ENCODE measurements around the gene AURKAIP1.
"Not testable (repeated sequence)": the region's sequence is repeated elsewhere in the genome, so short reads cannot be mapped to it uniquely, and the experiment has no call there.

AURKAIP1 gene

GRCh38 chr1:1370094-1370493, 4.9 kb downstream of the AURKAIP1 start:
- not testable (repeated sequence) for H3K18ac ChIP-seq (ENCODE audit: low read length); DNase-seq; H3K9ac ChIP-seq (ENCODE audit: low read length); H3K23ac ChIP-seq (ENCODE audit: low read length); H4K8ac ChIP-seq (ENCODE audit: low read depth, low read length); H3K79me1 ChIP-seq (ENCODE audit: low read length); H3K4ac ChIP-seq (ENCODE audit: low read depth, low read length); H4K91ac ChIP-seq (ENCODE audit: low read depth, low read length); H3K14ac ChIP-seq (ENCODE audit: low read length); H3K4me3 ChIP-seq (ENCODE audit: low read depth, low read length); H3K27me3 ChIP-seq (ENCODE audit: insufficient read depth, low read length); H2AK5ac ChIP-seq (ENCODE audit: low read length); H3K27ac ChIP-seq (ENCODE audit: low read depth, low read length); H2AFZ ChIP-seq (ENCODE audit: insufficient read depth, low read length, poor library complexity); H3K4me1 ChIP-seq (ENCODE audit: control insufficient read depth in 1 of 2, insufficient read depth in 2 of 2, low read length in 2 of 2); H3K4me2 ChIP-seq (ENCODE audit: low read length); H4K12ac ChIP-seq (ENCODE audit: low read depth, low read length); H2BK12ac ChIP-seq (ENCODE audit: low read length); H2BK5ac ChIP-seq (ENCODE audit: low read depth, low read length, poor library complexity); H2BK120ac ChIP-seq (ENCODE audit: insufficient read depth, low read length, poor library complexity)
- Histone ChIP-seq H3K79me2 (ENCODE audit: control insufficient read depth, insufficient read depth, low read length, poor library complexity) (peaks cover 13% of the 10 kb centered on the region), H3K36me3 (ENCODE audit: control insufficient read depth in 1 of 2, insufficient read depth in 2 of 2, low read length in 2 of 2) (peaks cover 21 to 22% of the 10 kb centered on the region in 2 experiments), H3K9me3 (ENCODE audit: insufficient read depth, low read depth, low read length) (peaks cover 10% of the 10 kb centered on the region)
- no CpG with 5 or more reads among the region's 14 CpGs for WGBS (ENCODE audit: extremely low coverage, insufficient coverage, insufficient read length)

- Histone ChIP-seq H3K9me3 (ENCODE audit: insufficient read depth, low read depth, low read length) (peaks cover 10% of the 10 kb centered on the region), H3K79me1 (ENCODE audit: low read length) (no peaks in the 10 kb centered on the region), H3K4ac (ENCODE audit: low read depth, low read length) (no peak overlapping the region), H2BK120ac (ENCODE audit: insufficient read depth, low read length, poor library complexity) (no peak overlapping the region), H3K9ac (ENCODE audit: low read length) (no peak overlapping the region), H2AFZ (ENCODE audit: insufficient read depth, low read length, poor library complexity) (no peak overlapping the region), H3K4me3 (ENCODE audit: low read depth, low read length) (no peak overlapping the region), H3K18ac (ENCODE audit: low read length) (no peak overlapping the region), H3K4me1 (ENCODE audit: control insufficient read depth in 1 of 2, insufficient read depth in 2 of 2, low read length in 2 of 2) (no peaks in the 10 kb centered on the region), H3K36me3 (ENCODE audit: control insufficient read depth in 1 of 2, insufficient read depth in 2 of 2, low read length in 2 of 2) (peaks cover 6% of the 10 kb centered on the region in 2 experiments), H2BK12ac (ENCODE audit: low read length) (no peak overlapping the region), H3K14ac (ENCODE audit: low read length) (no peak overlapping the region), H3K23ac (ENCODE audit: low read length) (peak overlapping the region; percentile 8), H4K12ac (ENCODE audit: low read depth, low read length) (no peak overlapping the region), H4K91ac (ENCODE audit: low read depth, low read length) (no peak overlapping the region), H3K27me3 (ENCODE audit: insufficient read depth, low read length) (no peaks in the 10 kb centered on the region), H2BK5ac (ENCODE audit: low read depth, low read length, poor library complexity) (no peak overlapping the region), H3K4me2 (ENCODE audit: low read length) (no peak overlapping the region), H4K8ac (ENCODE audit: low read depth, low read length) (no peak overlapping the region), H3K27ac (ENCODE audit: low read depth, low read length) (no peak overlapping the region), H2AK5ac (ENCODE audit: low read length) (no peak overlapping the region), H3K79me2 (ENCODE audit: control insufficient read depth, insufficient read depth, low read length, poor library complexity) (no peaks in the 10 kb centered on the region)
- WGBS (ENCODE audit: extremely low coverage, insufficient coverage, insufficient read length), result 100% methylated on average over 5 of the region's 5 CpGs
- no peak for DNase-seq
These were observed 7.7 kb downstream of the AURKAIP1 start for GRCh38 chr1:1367315-1367714.

- DNase-seq, result no peak
- 100% methylated on average over 3 of the region's 3 CpGs for WGBS (ENCODE audit: extremely low coverage, insufficient coverage, insufficient read length)
- H3K4me3 ChIP-seq (ENCODE audit: low read depth, low read length), result no peak overlapping the region
These were observed 8.3 kb downstream of the AURKAIP1 start for GRCh38 chr1:1366699-1367066.

GRCh38 chr1:1365875-1366698, 8.9 kb downstream of the AURKAIP1 start:
- Histone ChIP-seq H3K79me2 (ENCODE audit: control insufficient read depth, insufficient read depth, low read length, poor library complexity) (peaks cover under 1% of the 10 kb centered on the region), H2BK12ac (ENCODE audit: low read length) (no peak overlapping the region), H2BK5ac (ENCODE audit: low read depth, low read length, poor library complexity) (no peak overlapping the region), H3K4me3 (ENCODE audit: low read depth, low read length) (no peak overlapping the region), H2BK120ac (ENCODE audit: insufficient read depth, low read length, poor library complexity) (no peak overlapping the region), H3K9ac (ENCODE audit: low read length) (no peak overlapping the region), H3K79me1 (ENCODE audit: low read length) (peaks cover 9% of the 10 kb centered on the region), H2AFZ (ENCODE audit: insufficient read depth, low read length, poor library complexity) (no peak overlapping the region), H3K27ac (ENCODE audit: low read depth, low read length) (no peak overlapping the region), H3K27me3 (ENCODE audit: insufficient read depth, low read length) (no peaks in the 10 kb centered on the region), H4K12ac (ENCODE audit: low read depth, low read length) (no peak overlapping the region), H2AK5ac (ENCODE audit: low read length) (no peak overlapping the region), H3K4me2 (ENCODE audit: low read length) (no peak overlapping the region), H3K4ac (ENCODE audit: low read depth, low read length) (no peak overlapping the region), H3K36me3 (ENCODE audit: control insufficient read depth in 1 of 2, insufficient read depth in 2 of 2, low read length in 2 of 2) (no peaks in the 10 kb centered on the region), H3K9me3 (ENCODE audit: insufficient read depth, low read depth, low read length) (peaks cover 10% of the 10 kb centered on the region), H3K4me1 (ENCODE audit: control insufficient read depth in 1 of 2, insufficient read depth in 2 of 2, low read length in 2 of 2) (peaks cover 5 to 8% of the 10 kb centered on the region in 2 experiments), H4K91ac (ENCODE audit: low read depth, low read length) (no peak overlapping the region), H4K8ac (ENCODE audit: low read depth, low read length) (no peak overlapping the region), H3K14ac (ENCODE audit: low read length) (no peak overlapping the region), H3K18ac (ENCODE audit: low read length) (no peak overlapping the region), H3K23ac (ENCODE audit: low read length) (peak overlapping the region; percentile 58)
- 100% methylated on average over 10 of the region's 10 CpGs for WGBS (ENCODE audit: extremely low coverage, insufficient coverage, insufficient read length)
- no peak for DNase-seq

More at GRCh38 chr1:1366699-1367066, 8.3 kb downstream of the AURKAIP1 start:
- H2BK12ac ChIP-seq (ENCODE audit: low read length), result no peak overlapping the region
- no peak overlapping the region for H4K12ac ChIP-seq (ENCODE audit: low read depth, low read length)
- no peaks in the 10 kb centered on the region for H3K79me2 ChIP-seq (ENCODE audit: control insufficient read depth, insufficient read depth, low read length, poor library complexity)
- H2AK5ac ChIP-seq (ENCODE audit: low read length), result no peak overlapping the region
- H3K9ac ChIP-seq (ENCODE audit: low read length), result no peak overlapping the region
- H3K9me3 ChIP-seq (ENCODE audit: insufficient read depth, low read depth, low read length), result peaks cover 10% of the 10 kb centered on the region
- H3K27me3 ChIP-seq (ENCODE audit: insufficient read depth, low read length), result no peaks in the 10 kb centered on the region
- no peak overlapping the region for H3K4ac ChIP-seq (ENCODE audit: low read depth, low read length)
- H3K4me2 ChIP-seq (ENCODE audit: low read length), result no peak overlapping the region
- H2BK120ac ChIP-seq (ENCODE audit: insufficient read depth, low read length, poor library complexity), result no peak overlapping the region
- peaks cover 3% of the 10 kb centered on the region for H3K79me1 ChIP-seq (ENCODE audit: low read length)
- H3K27ac ChIP-seq (ENCODE audit: low read depth, low read length), result no peak overlapping the region
- H3K4me1 ChIP-seq (ENCODE audit: control insufficient read depth in 1 of 2, insufficient read depth in 2 of 2, low read length in 2 of 2), result peaks cover 0 to 2% of the 10 kb centered on the region in 2 experiments
- peaks cover 3 to 4% of the 10 kb centered on the region in 2 experiments for H3K36me3 ChIP-seq (ENCODE audit: control insufficient read depth in 1 of 2, insufficient read depth in 2 of 2, low read length in 2 of 2)
- no peak overlapping the region for H2BK5ac ChIP-seq (ENCODE audit: low read depth, low read length, poor library complexity)
- no peak overlapping the region for H4K91ac ChIP-seq (ENCODE audit: low read depth, low read length)
- no peak overlapping the region for H3K14ac ChIP-seq (ENCODE audit: low read length)
- no peak overlapping the region for H4K8ac ChIP-seq (ENCODE audit: low read depth, low read length)
- H3K23ac ChIP-seq (ENCODE audit: low read length), result no peak overlapping the region
- no peak overlapping the region for H2AFZ ChIP-seq (ENCODE audit: insufficient read depth, low read length, poor library complexity)
- no peak overlapping the region for H3K18ac ChIP-seq (ENCODE audit: low read length)

All from trophoblast cell (in vitro differentiated cells and primary cell).